Keratinocyte (primary cell): ENCODE results near the gene CPA3.

Experiments used
- CTCF ChIP-seq, 3 experiments: IDR thresholded peaks in 1 of 3; conservative IDR thresholded peaks in 1 of 3; optimal IDR thresholded peaks in 1 of 3; 2 replicates in 2 of 3; 3 replicates in 1 of 3; pipeline versions ENCODE3 to v1.5.1; 2011; ENCODE audit warnings: low read length in 3 of 3, mild to moderate bottlenecking in 3 of 3, moderate library complexity in 2 of 3, control low read depth in 1 of 3, inconsistent platforms in 1 of 3; ENCODE audit not compliant: insufficient read depth in 2 of 3; ENCODE audit errors: extremely low read depth in 1 of 3
- EZH2 ChIP-seq: IDR thresholded peaks from one replicate; pipeline ENCODE4 v1.6.1; 2012; ENCODE audit warnings: inconsistent platforms, mild to moderate bottlenecking, low read length, moderate library complexity

- TF ChIP-seq CTCF (optimal IDR thresholded peaks at IDR 0.05 in 1 of 3, IDR thresholded peaks at IDR 0.05 in 1 of 3, conservative IDR thresholded peaks at IDR 0.05 in 1 of 3; ENCODE audit: extremely low read depth in 1 of 3, insufficient read depth in 2 of 3, low read length in 3 of 3) (no peak), EZH2 (no peak)
Measured at GRCh38 chr3:148857316-148857715, 7.8 kb upstream of the CPA3 start.
